Measurements from ENCODE around the gene METTL8.

DNA sequence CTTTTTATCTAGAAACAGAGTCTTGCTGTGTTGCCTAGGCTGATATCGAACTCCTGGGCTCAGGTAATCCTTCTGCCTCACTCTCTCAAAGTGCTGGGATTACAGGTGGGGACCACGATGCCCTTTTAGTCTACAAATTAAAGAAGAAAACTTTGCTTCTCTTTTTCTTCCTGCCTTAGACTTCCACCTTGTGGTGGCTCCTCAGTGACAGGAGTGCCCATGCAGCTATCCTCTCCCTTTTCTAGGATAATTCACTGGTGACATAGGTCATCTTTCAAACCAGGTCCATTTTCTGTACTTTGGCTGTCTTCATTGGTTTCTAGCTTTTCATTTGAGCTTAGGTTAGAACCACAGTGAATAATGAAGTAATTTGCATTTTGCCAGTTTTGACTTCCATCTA lies 13.9 kb upstream of the METTL8 start:
- no peak for TF ChIP-seq POLR2A (IDR thresholded peaks at IDR 0.05)
- no peak for TF ChIP-seq POLR2AphosphoS5 (IDR thresholded peaks at IDR 0.05)
- TF ChIP-seq, protein P1, sequence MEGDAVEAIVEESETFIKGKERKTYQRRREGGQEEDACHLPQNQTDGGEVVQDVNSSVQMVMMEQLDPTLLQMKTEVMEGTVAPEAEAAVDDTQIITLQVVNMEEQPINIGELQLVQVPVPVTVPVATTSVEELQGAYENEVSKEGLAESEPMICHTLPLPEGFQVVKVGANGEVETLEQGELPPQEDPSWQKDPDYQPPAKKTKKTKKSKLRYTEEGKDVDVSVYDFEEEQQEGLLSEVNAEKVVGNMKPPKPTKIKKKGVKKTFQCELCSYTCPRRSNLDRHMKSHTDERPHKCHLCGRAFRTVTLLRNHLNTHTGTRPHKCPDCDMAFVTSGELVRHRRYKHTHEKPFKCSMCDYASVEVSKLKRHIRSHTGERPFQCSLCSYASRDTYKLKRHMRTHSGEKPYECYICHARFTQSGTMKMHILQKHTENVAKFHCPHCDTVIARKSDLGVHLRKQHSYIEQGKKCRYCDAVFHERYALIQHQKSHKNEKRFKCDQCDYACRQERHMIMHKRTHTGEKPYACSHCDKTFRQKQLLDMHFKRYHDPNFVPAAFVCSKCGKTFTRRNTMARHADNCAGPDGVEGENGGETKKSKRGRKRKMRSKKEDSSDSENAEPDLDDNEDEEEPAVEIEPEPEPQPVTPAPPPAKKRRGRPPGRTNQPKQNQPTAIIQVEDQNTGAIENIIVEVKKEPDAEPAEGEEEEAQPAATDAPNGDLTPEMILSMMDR (IDR thresholded peaks at IDR 0.05) = no peak
- TF ChIP-seq EP300 (IDR thresholded peaks at IDR 0.05) = no peak
